GM10847 (cell line): ENCODE data around the gene RNFT2.

Source experiments
- POLR2A ChIP-seq: IDR thresholded peaks from 2 replicates; pipeline ENCODE4 v1.6.1; 2011; ENCODE audit not compliant: insufficient read length; ENCODE audit errors: extremely low read depth

The RNFT2 gene

DNA sequence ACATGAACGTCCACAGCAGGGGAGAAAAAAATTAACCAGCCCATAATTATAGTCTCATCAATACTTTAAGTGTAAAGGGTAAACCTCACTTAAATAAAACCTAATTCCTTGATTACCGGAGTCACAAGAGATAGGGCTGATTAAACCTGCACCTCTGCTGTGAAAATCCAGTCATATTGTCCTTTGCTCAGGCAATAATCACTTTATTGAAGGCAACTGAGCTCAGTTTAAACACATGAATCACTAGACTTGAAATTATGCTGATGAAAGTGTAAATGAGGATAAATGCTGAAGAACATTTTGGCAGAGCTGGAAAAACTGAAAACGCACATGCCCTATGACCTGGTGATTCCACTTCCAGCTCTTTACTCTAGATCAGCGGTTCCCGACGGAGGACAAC, 149.8 kb downstream of the RNFT2 start:
- no peak for TF ChIP-seq POLR2A

GRCh38 chr12:116890330-116890729, 152.2 kb downstream of the RNFT2 start:
- TF ChIP-seq POLR2A: no peak

- no peak for TF ChIP-seq POLR2A
Measured at GRCh38 chr12:116891019-116891418, 152.9 kb downstream of the RNFT2 start.

GRCh38 chr12:116892349-116893140, 154.4 kb downstream of the RNFT2 start:
- no peak for TF ChIP-seq POLR2A

- no peak for TF ChIP-seq POLR2A
Measured at GRCh38 chr12:116894913-116895312, 156.8 kb downstream of the RNFT2 start.

DNA sequence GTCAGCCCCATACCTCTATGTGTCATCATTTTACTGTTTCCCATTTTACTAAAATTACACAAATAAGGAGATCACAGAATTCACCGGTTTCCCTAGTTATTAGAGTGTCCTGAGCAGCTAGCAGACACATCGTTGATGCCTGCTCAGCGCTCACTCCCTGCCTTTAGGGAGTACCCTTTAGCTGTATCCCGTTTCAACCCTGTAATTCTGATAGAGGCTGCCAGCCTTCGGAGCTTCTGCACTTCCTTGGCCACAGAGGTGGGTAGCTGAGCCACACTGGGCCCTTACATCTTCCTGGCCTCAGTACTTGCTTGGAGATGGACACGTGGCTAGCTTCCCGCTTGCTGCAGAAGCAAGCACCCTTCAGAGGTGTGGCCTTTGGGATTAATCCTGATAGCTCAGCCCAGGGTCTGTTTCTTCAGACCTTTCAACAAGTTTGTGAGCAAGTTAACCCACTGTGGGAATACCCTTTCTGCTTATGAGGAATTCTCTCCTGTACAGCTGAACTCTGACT, 158.4 kb downstream of the RNFT2 start:
- TF ChIP-seq POLR2A: no peak

GRCh38 chr12:116897476-116897875, 159.4 kb downstream of the RNFT2 start:
- no peak for TF ChIP-seq POLR2A

GRCh38 chr12:116898669-116899068, 160.6 kb downstream of the RNFT2 start:
- TF ChIP-seq POLR2A: no peak

- no peak for TF ChIP-seq POLR2A
Measured at GRCh38 chr12:116901612-116902011, 163.5 kb downstream of the RNFT2 start.
